Endothelial cell of umbilical vein (primary cell): ENCODE results near the gene DAPK2. TPM values are rescaled to one million over a fixed set of nuclear protein-coding genes. Genes with fewer than 3 reads are reported as not detected.
A peak's percentile ranks its signal among the peaks of the same experiment; 100 is the strongest.

Experiments used
- BruUV-seq: library from RNA; stranded (reverse); fragments of 400-500 nt; replicated peaks from 2 replicates; lab custom pipeline; 2021; lab: Mats Ljungman, UMichigan
- CTCF ChIA-PET: fragments of 300-600, 350-600 bp; sonication (Branson Sonifier 250); formaldehyde crosslinking; loops from one replicate; lab custom pipeline; 2021; ENCODE audit warnings: antibody characterized with exemption, inconsistent platforms; lab: Charles Lee
- POLR2A ChIA-PET: fragments of 300-600, 350-600 bp; sonication (Branson Sonifier 250); formaldehyde crosslinking; loops from one replicate; lab custom pipeline; 2021; ENCODE audit warnings: antibody characterized with exemption, inconsistent platforms; lab: Charles Lee
- DNase-seq: peaks from one replicate; pipeline ENCODE4 v3.0.0-alpha.2; 2011; ENCODE audit warnings: low read depth, low spot score
- FAIRE-seq: peaks from 2 replicates; lab custom pipeline; 2011; peaks lifted over from hg19 to GRCh38; lab: Jason Lieb, UNC
- H2AFZ ChIP-seq: 2 replicates; pipeline ENCODE4 v1.6.0; 2012; ENCODE audit warnings: low read depth, low read length, control low read depth, inconsistent platforms
- H3K27ac ChIP-seq: 2 replicates; pipeline ENCODE4 v1.5.1; 2011; ENCODE audit warnings: low read depth, mild to moderate bottlenecking, control low read depth, low read length, moderate library complexity; ENCODE audit not compliant: insufficient read depth
- H3K27me3 ChIP-seq, 2 experiments: 2 replicates each; pipeline versions ENCODE4 v1.6.0 to v1.6.1; 2011; ENCODE audit warnings: low read length in 2 of 2, mixed read lengths in 1 of 2; ENCODE audit not compliant: control insufficient read depth in 2 of 2, insufficient read depth in 2 of 2
- H3K36me3 ChIP-seq, 2 experiments: 2 replicates in 1 of 2; 3 replicates in 1 of 2; pipeline ENCODE4 v1.5.1; 2011; ENCODE audit warnings: low read length in 2 of 2, mild to moderate bottlenecking in 1 of 2, moderate library complexity in 1 of 2; ENCODE audit not compliant: control insufficient read depth in 2 of 2, insufficient read depth in 2 of 2; ENCODE audit errors: extremely low read depth in 1 of 2
- H3K4me1 ChIP-seq: 3 replicates; pipeline ENCODE4 v1.5.1; 2011; ENCODE audit warnings: mild to moderate bottlenecking, low read length; ENCODE audit not compliant: control insufficient read depth, insufficient read depth; ENCODE audit errors: extremely low read depth
- H3K4me2 ChIP-seq: 2 replicates; pipeline ENCODE4 v1.6.1; 2011; ENCODE audit warnings: low read length, control low read depth, mixed read lengths; ENCODE audit not compliant: insufficient read depth
- H3K4me3 ChIP-seq, 3 experiments: fragments of 200-600 bp in 1 of 3; sonication (generic), shearing (Covaris generic) in 1 of 3; replicated peaks in 1 of 3; 2 replicates each; pipeline ENCODE4 v1.5.1; 2011 to 2016; ENCODE audit warnings: control low read depth in 3 of 3, low read length in 3 of 3, mild to moderate bottlenecking in 2 of 3, inconsistent platforms in 1 of 3, low read depth in 1 of 3, moderate library complexity in 1 of 3; ENCODE audit not compliant: insufficient read depth in 1 of 3
- H3K79me2 ChIP-seq: 2 replicates; pipeline ENCODE4 v1.6.0; 2012; ENCODE audit warnings: low read length, inconsistent platforms; ENCODE audit not compliant: control insufficient read depth, insufficient read depth
- H3K9ac ChIP-seq: replicated peaks from 2 replicates; pipeline ENCODE3; 2011; ENCODE audit warnings: low read length, control low read depth; ENCODE audit not compliant: insufficient read depth; ENCODE audit errors: extremely low read depth
- H3K9me1 ChIP-seq: replicated peaks from 3 replicates; pipeline ENCODE4 v1.6.0; 2011; ENCODE audit warnings: mild to moderate bottlenecking, low read length; ENCODE audit not compliant: control insufficient read depth, insufficient read depth; ENCODE audit errors: extremely low read depth
- H3K9me3 ChIP-seq: replicated peaks from 2 replicates; pipeline ENCODE4 v1.5.1; 2012; ENCODE audit warnings: low read length, inconsistent platforms; ENCODE audit not compliant: control insufficient read depth, insufficient read depth
- H4K20me1 ChIP-seq: replicated peaks from 2 replicates; pipeline ENCODE3; 2011; ENCODE audit warnings: mild to moderate bottlenecking, low read length; ENCODE audit not compliant: control insufficient read depth, insufficient read depth; ENCODE audit errors: extremely low read depth
- CTCF ChIP-seq, 2 donors: IDR thresholded peaks; 1 replicate in 1 of 2; 2 replicates in 1 of 2; pipeline ENCODE4 v1.5.1; 2011; ENCODE audit warnings: low read length in 2 of 2, mild to moderate bottlenecking in 2 of 2, moderate library complexity in 2 of 2, control low read depth in 1 of 2, inconsistent platforms in 1 of 2, low read depth in 1 of 2; ENCODE audit not compliant: insufficient read depth in 1 of 2; ENCODE audit errors: extremely low read depth in 1 of 2
- EZH2 ChIP-seq: IDR thresholded peaks from 2 replicates; pipeline ENCODE4 v1.6.1; 2012; ENCODE audit warnings: borderline replicate concordance, low read depth, mild to moderate bottlenecking, moderate library complexity, low read length, inconsistent platforms; ENCODE audit not compliant: severe bottlenecking
- FOS ChIP-seq: IDR thresholded peaks from 2 replicates; pipeline ENCODE4 v1.6.1; 2011; ENCODE audit warnings: mild to moderate bottlenecking, low read length, moderate library complexity, borderline replicate concordance; ENCODE audit not compliant: insufficient read depth
- GATA2 ChIP-seq: IDR thresholded peaks from 2 replicates; pipeline ENCODE4 v1.7.0; 2011; ENCODE audit warnings: low read depth, mild to moderate bottlenecking, moderate library complexity, mixed read lengths, low read length; ENCODE audit not compliant: insufficient read length, insufficient read depth
- JUN ChIP-seq: IDR thresholded peaks from 2 replicates; pipeline ENCODE4 v1.6.1; 2011; ENCODE audit warnings: borderline replicate concordance, low read depth; ENCODE audit not compliant: insufficient read length, insufficient read depth
- MAX ChIP-seq: IDR thresholded peaks from 2 replicates; pipeline ENCODE4 v1.6.1; 2011; ENCODE audit not compliant: insufficient read depth, insufficient read length
- MYC ChIP-seq: IDR thresholded peaks from one replicate; pipeline ENCODE4 v1.6.1; 2011; ENCODE audit warnings: mild to moderate bottlenecking, low read depth, low read length
- POLR2A ChIP-seq: IDR thresholded peaks from 2 replicates; pipeline ENCODE4 v1.6.1; 2012; ENCODE audit warnings: low read depth, mild to moderate bottlenecking, control low read depth, low read length
- POLR2AphosphoS5 ChIP-seq: IDR thresholded peaks from 2 replicates; pipeline ENCODE4 v1.6.1; 2012; ENCODE audit warnings: low read depth, mild to moderate bottlenecking, control low read depth, low read length, moderate library complexity; ENCODE audit not compliant: insufficient read depth
- dilution Hi-C: fragments of 300-500 bp; cut with MboI; formaldehyde crosslinking; loops from one replicate; pipeline ENCODE4 v1.15.0; 2019; ENCODE audit warnings: low sequenced_read_pairs; ENCODE audit not compliant: extremely low pct_ligation_motif_present
- intact Hi-C: fragments of 100-400 bp; cut with micrococcal nuclease; formaldehyde crosslinking; loops from one replicate; pipeline ENCODE4 v1.10.0; 2022
- polyA plus RNA-seq, 4 experiments: library from polyadenylated mRNA; depleted of rRNA in 3 of 4; stranded (reverse) in 3 of 4; unstranded in 1 of 4; fragments of >200 nt; gene quantifications; 2 replicates each; pipeline versions ENCODE4 v1.2.1 to v1.2.3, GENCODE V29; 2011 to 2012; ENCODE audit warnings: missing spikeins in 1 of 4
- total RNA-seq: library from RNA; stranded (reverse); gene quantifications from 2 replicates; pipeline ENCODE4 v1.2.3, GENCODE V29; 2021

DAPK2 gene
- total and polyA plus RNA-seq, 2 donors (not counting 3 experiments of a cell fraction or from before 2014, with no cell fraction given), result 2.8 to 6.7 TPM

GRCh38 chr15:64092864-64093626, 46.8 kb upstream of the DAPK2 start:
- Histone ChIP-seq H3K36me3 (peaks cover 2% of the 10 kb centered on the region in 2 experiments), H2AFZ (peak overlapping the region; percentile 60), H3K79me2 (peaks cover 45% of the 10 kb centered on the region), H3K4me1 (peaks cover 34% of the 10 kb centered on the region), H3K27me3 (no peaks in the 10 kb centered on the region), H3K27ac (peak overlapping the region; percentile 86), H3K9ac (peak overlapping the region; percentile 86), H3K9me3 (no peaks in the 10 kb centered on the region), H4K20me1 (no peaks in the 10 kb centered on the region), H3K9me1 (no peaks in the 10 kb centered on the region), H3K4me2 (peak overlapping the region; percentile 72), H3K4me3 (peak overlapping the region; percentile 49 to 87 (median 66))
- ChIA-PET CTCF (interaction anchor here (0.9 to 3.4 kb wide), 10 partner anchors 12 to 483 kb away, joined by 3 to 16 read pairs (median 4); no protein-coding TSS in a partner anchor), POLR2A (interaction anchor here (0.7 to 1.0 kb wide), 3 partner anchors 21 to 626 kb away, joined by 3 to 5 read pairs (median 3); no protein-coding TSS in a partner anchor)
- DNase-seq (peak; percentile 65), FAIRE-seq (no peak)
- BruUV-seq, result TSS peak; percentile 57
- intact Hi-C loops (no loop called here), dilution Hi-C loops (no loop called here)
- TF ChIP-seq POLR2AphosphoS5, result no peak
- no peak for TF ChIP-seq EZH2
- TF ChIP-seq JUN, result no peak
- TF ChIP-seq FOS, result no peak
- no peak for TF ChIP-seq MYC
- no peak for TF ChIP-seq GATA2
- no peak for TF ChIP-seq POLR2A
- peak; percentile 29 for TF ChIP-seq MAX
- TF ChIP-seq CTCF (IDR thresholded peaks at IDR 0.05; ENCODE audit: extremely low read depth in 1 of 2, insufficient read depth in 1 of 2, low read depth in 1 of 2, low read length in 2 of 2), result peak in 1 of 2 donors; percentile 6
